Forelimb muscle (tissue), 1 donor: ENCODE data around the gene CHMP2A. TPM values are rescaled to one million over a fixed set of nuclear protein-coding genes. Genes with fewer than 3 reads are reported as not detected.
"Not testable (repeated sequence)": the region's sequence is repeated elsewhere in the genome, so short reads cannot be mapped to it uniquely, and the experiment has no call there.

Source experiments
- DNase-seq: peaks from one replicate; pipeline ENCODE4 v3.0.0-alpha.2; 2013; ENCODE audit warnings: low read depth
- polyA plus RNA-seq: library from polyadenylated mRNA; unstranded; fragments of 120-200 nt; gene quantifications from one replicate; pipeline ENCODE4 v1.2.1, GENCODE V29; 2013; ENCODE audit not compliant: insufficient read length

CHMP2A gene
- polyA plus RNA-seq, 1 donor = 76.0 TPM

DNA sequence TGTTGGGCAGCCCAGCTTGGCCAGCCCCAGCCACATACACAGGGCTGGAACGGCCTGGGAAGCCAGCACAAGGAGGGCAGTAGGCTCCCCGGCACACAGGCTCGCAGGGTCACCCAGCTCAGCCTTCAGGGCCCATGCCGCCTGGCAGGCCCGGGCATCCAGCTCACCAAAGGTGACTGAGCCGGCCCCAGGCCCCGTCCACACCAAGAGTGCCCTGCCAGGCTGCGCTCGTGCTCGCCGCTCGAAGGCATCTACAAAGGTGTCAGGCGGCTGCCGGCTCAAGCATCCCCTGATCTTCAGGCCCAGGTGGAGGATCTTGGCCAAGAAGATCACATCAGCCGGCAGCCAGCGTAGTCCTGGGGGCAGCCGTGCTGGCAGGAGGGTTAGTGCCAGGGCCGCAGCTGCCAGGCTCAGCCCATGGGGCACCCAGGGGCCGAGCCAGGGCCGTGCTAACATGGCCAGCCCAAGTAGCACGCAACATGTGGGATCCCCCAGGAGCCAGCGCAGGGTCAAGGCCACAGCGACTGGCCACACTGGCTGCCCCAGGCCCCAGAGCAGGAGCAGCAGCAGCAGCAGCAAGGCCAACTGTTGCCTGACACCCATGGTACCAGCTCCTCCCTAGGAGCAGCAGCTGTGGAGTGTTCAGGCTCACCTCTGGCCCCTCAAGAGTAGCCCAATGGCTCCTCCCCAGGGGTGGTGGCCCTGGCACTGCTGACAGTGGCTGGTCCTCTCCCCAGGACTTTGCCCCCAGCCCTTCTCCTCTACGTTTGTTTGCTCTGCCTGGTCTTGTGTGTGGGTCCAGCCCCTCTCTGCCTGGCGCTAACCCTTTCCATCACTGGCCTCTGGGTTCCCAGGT lies 43.3 kb downstream of the CHMP2A start, which contains the start of gene SLC27A5:
SLC27A5 (minus strand) TSS at position 640 of the 856 bp plus-strand sequence; CDS start at position 603, 37 bp downstream.
- DNase-seq = no peak

- no peak for DNase-seq
Measured at GRCh38 chr19:58510084-58510862, 44.6 kb downstream of the CHMP2A start.

DNA sequence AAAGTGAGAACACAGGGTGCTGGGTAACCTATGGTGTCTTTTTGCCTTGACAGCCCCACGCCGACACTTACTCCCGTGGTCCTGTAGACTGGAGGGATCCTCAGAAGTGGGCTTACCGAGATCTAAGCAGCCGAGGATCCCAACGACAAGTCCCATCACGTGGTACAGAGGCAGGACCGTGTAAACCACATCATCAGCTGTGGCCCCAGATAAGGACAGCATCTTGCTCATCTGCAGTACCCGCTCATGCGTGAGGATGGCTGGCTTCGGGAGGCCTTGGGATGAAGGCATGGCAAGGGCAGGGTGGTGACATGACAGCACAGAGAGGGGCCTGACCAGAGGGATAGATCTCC lies 45.2 kb downstream of the CHMP2A start:
- no peak for DNase-seq

- not testable (repeated sequence) for DNase-seq
Measured at GRCh38 chr19:58507602-58508223, 47.2 kb downstream of the CHMP2A start.

Other genes starting within 250 kb of the CHMP2A start
- 33.6 TPM for gene ERVK3-1, start 249.7 kb downstream of the CHMP2A start, polyA plus RNA-seq
- 2.7 TPM for gene ZSCAN22, start 228.1 kb downstream of the CHMP2A start, polyA plus RNA-seq
- gene A1BG, start 201.6 kb downstream of the CHMP2A start, polyA plus RNA-seq = 3.6 TPM
- 2.4 TPM for gene ZNF497, start 192.4 kb downstream of the CHMP2A start, polyA plus RNA-seq
- gene ZNF837, start 174.1 kb downstream of the CHMP2A start, polyA plus RNA-seq = 1.9 TPM
- 1,975 TPM for gene RPS5, start 167.8 kb downstream of the CHMP2A start, polyA plus RNA-seq
- gene RNF225, start 159.4 kb downstream of the CHMP2A start, polyA plus RNA-seq = not detected
- gene ZNF584, start 146.5 kb downstream of the CHMP2A start, polyA plus RNA-seq = 4.4 TPM
- 3.8 TPM for gene ZNF132, start 115.0 kb downstream of the CHMP2A start, polyA plus RNA-seq
- gene ZNF324B, start 103.5 kb downstream of the CHMP2A start, polyA plus RNA-seq = 3.3 TPM
- gene ZNF324, start 88.0 kb downstream of the CHMP2A start, polyA plus RNA-seq = 5.2 TPM
- 7.0 TPM for gene ZNF446, start 78.8 kb downstream of the CHMP2A start, polyA plus RNA-seq
- gene SLC27A5, start 43.1 kb downstream of the CHMP2A start, polyA plus RNA-seq = 3.6 TPM
- gene ZBTB45, start 35.3 kb downstream of the CHMP2A start, polyA plus RNA-seq = 8.5 TPM
- 322 TPM for gene TRIM28, start 11.0 kb downstream of the CHMP2A start, polyA plus RNA-seq
- gene UBE2M, start 3.5 kb upstream of the CHMP2A start, polyA plus RNA-seq = 61.8 TPM
- 17.2 TPM for gene MZF1, start 18.2 kb upstream of the CHMP2A start, polyA plus RNA-seq